ENCODE results near the gene NEMP1.

DNA sequence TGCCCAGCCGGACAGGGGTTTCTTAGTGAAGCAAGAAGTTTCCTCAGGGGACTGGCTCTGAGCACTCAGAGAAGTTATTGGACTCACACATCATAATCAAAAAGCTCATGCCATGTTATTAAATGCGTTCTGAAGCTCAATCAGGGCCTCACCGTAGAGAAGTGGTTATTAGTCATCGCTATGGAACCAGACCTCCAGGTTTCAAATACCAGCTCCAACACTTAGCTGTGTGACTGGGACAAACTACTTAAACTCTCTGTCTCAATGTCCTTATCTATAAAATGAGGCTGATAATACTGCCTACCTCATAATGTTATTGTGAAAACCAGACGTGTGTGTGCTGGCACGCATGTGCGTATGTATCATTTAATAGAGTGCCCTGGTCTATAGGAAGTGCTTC, 25.3 kb upstream of the NEMP1 start:
- TF ChIP-seq, protein P1, sequence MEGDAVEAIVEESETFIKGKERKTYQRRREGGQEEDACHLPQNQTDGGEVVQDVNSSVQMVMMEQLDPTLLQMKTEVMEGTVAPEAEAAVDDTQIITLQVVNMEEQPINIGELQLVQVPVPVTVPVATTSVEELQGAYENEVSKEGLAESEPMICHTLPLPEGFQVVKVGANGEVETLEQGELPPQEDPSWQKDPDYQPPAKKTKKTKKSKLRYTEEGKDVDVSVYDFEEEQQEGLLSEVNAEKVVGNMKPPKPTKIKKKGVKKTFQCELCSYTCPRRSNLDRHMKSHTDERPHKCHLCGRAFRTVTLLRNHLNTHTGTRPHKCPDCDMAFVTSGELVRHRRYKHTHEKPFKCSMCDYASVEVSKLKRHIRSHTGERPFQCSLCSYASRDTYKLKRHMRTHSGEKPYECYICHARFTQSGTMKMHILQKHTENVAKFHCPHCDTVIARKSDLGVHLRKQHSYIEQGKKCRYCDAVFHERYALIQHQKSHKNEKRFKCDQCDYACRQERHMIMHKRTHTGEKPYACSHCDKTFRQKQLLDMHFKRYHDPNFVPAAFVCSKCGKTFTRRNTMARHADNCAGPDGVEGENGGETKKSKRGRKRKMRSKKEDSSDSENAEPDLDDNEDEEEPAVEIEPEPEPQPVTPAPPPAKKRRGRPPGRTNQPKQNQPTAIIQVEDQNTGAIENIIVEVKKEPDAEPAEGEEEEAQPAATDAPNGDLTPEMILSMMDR (IDR thresholded peaks at IDR 0.05; ENCODE audit: insufficient read depth, low read length): no peak
- TF ChIP-seq POLR2AphosphoS5 (IDR thresholded peaks at IDR 0.05; ENCODE audit: low read depth): no peak
- TF ChIP-seq, protein P2, sequence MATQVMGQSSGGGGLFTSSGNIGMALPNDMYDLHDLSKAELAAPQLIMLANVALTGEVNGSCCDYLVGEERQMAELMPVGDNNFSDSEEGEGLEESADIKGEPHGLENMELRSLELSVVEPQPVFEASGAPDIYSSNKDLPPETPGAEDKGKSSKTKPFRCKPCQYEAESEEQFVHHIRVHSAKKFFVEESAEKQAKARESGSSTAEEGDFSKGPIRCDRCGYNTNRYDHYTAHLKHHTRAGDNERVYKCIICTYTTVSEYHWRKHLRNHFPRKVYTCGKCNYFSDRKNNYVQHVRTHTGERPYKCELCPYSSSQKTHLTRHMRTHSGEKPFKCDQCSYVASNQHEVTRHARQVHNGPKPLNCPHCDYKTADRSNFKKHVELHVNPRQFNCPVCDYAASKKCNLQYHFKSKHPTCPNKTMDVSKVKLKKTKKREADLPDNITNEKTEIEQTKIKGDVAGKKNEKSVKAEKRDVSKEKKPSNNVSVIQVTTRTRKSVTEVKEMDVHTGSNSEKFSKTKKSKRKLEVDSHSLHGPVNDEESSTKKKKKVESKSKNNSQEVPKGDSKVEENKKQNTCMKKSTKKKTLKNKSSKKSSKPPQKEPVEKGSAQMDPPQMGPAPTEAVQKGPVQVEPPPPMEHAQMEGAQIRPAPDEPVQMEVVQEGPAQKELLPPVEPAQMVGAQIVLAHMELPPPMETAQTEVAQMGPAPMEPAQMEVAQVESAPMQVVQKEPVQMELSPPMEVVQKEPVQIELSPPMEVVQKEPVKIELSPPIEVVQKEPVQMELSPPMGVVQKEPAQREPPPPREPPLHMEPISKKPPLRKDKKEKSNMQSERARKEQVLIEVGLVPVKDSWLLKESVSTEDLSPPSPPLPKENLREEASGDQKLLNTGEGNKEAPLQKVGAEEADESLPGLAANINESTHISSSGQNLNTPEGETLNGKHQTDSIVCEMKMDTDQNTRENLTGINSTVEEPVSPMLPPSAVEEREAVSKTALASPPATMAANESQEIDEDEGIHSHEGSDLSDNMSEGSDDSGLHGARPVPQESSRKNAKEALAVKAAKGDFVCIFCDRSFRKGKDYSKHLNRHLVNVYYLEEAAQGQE (IDR thresholded peaks at IDR 0.05; ENCODE audit: insufficient replicate concordance, low read depth): no peak

Measured in HL-60 (cell line).